ENCODE data around the gene TLK1.
A peak's percentile ranks its signal among the peaks of the same experiment; 100 is the strongest.

TLK1 gene

GRCh38 chr2:171143670-171144062, 17.0 kb downstream of the TLK1 start:
- no peak overlapping the region for H3K4me3 ChIP-seq (ENCODE audit: low read depth, low read length)
- no peak for DNase-seq (ENCODE audit: low read depth)
- TF ChIP-seq CTCF (IDR thresholded peaks at IDR 0.05; ENCODE audit: low read depth, low read length, missing control alignments): no peak

GRCh38 chr2:171142398-171142797, 18.3 kb downstream of the TLK1 start:
- H3K4me3 ChIP-seq (ENCODE audit: low read depth, low read length): no peak overlapping the region
- no peak for DNase-seq (ENCODE audit: low read depth)
- TF ChIP-seq CTCF (IDR thresholded peaks at IDR 0.05; ENCODE audit: low read depth, low read length, missing control alignments): no peak

GRCh38 chr2:171141320-171141719, 19.4 kb downstream of the TLK1 start:
- DNase-seq (ENCODE audit: low read depth): no peak
- H3K4me3 ChIP-seq (ENCODE audit: low read depth, low read length): no peak overlapping the region
- TF ChIP-seq CTCF (IDR thresholded peaks at IDR 0.05; ENCODE audit: low read depth, low read length, missing control alignments): no peak

GRCh38 chr2:171139860-171140259, 20.8 kb downstream of the TLK1 start:
- no peak for TF ChIP-seq CTCF (IDR thresholded peaks at IDR 0.05; ENCODE audit: low read depth, low read length, missing control alignments)
- DNase-seq (ENCODE audit: low read depth): no peak
- H3K4me3 ChIP-seq (ENCODE audit: low read depth, low read length): no peak overlapping the region

- no peak for TF ChIP-seq CTCF (IDR thresholded peaks at IDR 0.05; ENCODE audit: low read depth, low read length, missing control alignments)
- DNase-seq (ENCODE audit: low read depth): peak; percentile 33
Measured at GRCh38 chr2:171136024-171136423, 24.7 kb downstream of the TLK1 start.

GRCh38 chr2:171134624-171135230, 26.0 kb downstream of the TLK1 start:
- DNase-seq (ENCODE audit: low read depth): no peak
- H3K4me3 ChIP-seq (ENCODE audit: low read depth, low read length): no peak overlapping the region
- no peak for TF ChIP-seq CTCF (IDR thresholded peaks at IDR 0.05; ENCODE audit: low read depth, low read length, missing control alignments)

More at GRCh38 chr2:171136024-171136423, 24.7 kb downstream of the TLK1 start:
- H3K4me3 ChIP-seq (ENCODE audit: low read depth, low read length): no peak overlapping the region

- H3K4me3 ChIP-seq (ENCODE audit: low read depth, low read length): no peak overlapping the region
- DNase-seq (ENCODE audit: low read depth): no peak
- TF ChIP-seq CTCF (IDR thresholded peaks at IDR 0.05; ENCODE audit: low read depth, low read length, missing control alignments): no peak
Measured at GRCh38 chr2:171132086-171132485, 28.6 kb downstream of the TLK1 start.
